PFSK-1 (cell line): ENCODE data around the gene DNAH1.

Source experiments
- FOXP2 ChIP-seq: optimal IDR thresholded peaks from 2 replicates; pipeline ENCODE3; 2011; ENCODE audit warnings: borderline replicate concordance, control low read depth, inconsistent platforms; ENCODE audit not compliant: insufficient read depth; ENCODE audit errors: extremely low read length, extremely low read depth
- POLR2AphosphoS5 ChIP-seq: IDR thresholded peaks from 2 replicates; pipeline ENCODE4 v1.6.1; 2012; ENCODE audit warnings: low read depth, mild to moderate bottlenecking, control low read depth, low read length, moderate library complexity
- SIN3A ChIP-seq: IDR thresholded peaks from 2 replicates; pipeline ENCODE4 v1.6.1; 2012; ENCODE audit warnings: mild to moderate bottlenecking, low read length, moderate library complexity, borderline replicate concordance; ENCODE audit not compliant: insufficient read depth
- TAF1 ChIP-seq: IDR thresholded peaks from 2 replicates; pipeline ENCODE4 v1.6.1; 2012; ENCODE audit warnings: low read length, control low read depth, borderline replicate concordance; ENCODE audit not compliant: insufficient read depth
- TF ChIP-seq, protein P1 (sequence below), 2 experiments: IDR thresholded peaks; 2 replicates each; pipeline versions ENCODE4 v1.6.1 to v1.8.0; 2011 to 2012; ENCODE audit warnings: low read depth in 2 of 2, low read length in 2 of 2, control low read depth in 1 of 2, inconsistent platforms in 1 of 2, mild to moderate bottlenecking in 1 of 2, moderate library complexity in 1 of 2; ENCODE audit not compliant: insufficient read depth in 1 of 2

DNAH1 gene

DNA sequence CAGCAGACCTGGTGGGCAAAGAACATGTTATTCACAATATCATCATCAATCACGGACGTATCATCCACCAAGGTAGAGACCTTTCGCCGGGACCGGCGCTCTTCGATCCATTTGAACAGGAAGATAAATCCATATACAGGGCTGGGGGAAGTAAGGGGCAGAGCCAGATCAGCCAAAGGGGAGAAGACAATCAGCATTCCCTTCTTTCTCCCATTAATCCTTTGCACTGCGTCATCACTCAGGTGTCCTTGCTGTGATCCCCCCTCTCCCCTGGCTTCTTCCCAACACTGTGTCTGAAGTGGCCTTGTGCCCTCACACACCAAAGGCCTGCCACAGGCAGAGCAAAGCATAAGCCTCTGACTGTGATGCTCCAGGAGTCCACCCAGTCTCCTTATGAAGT, 92.3 kb downstream of the DNAH1 start:
- TF ChIP-seq FOXP2 (no peak), POLR2AphosphoS5 (no peak), SIN3A (no peak), TAF1 (no peak)
- TF ChIP-seq, protein P1, sequence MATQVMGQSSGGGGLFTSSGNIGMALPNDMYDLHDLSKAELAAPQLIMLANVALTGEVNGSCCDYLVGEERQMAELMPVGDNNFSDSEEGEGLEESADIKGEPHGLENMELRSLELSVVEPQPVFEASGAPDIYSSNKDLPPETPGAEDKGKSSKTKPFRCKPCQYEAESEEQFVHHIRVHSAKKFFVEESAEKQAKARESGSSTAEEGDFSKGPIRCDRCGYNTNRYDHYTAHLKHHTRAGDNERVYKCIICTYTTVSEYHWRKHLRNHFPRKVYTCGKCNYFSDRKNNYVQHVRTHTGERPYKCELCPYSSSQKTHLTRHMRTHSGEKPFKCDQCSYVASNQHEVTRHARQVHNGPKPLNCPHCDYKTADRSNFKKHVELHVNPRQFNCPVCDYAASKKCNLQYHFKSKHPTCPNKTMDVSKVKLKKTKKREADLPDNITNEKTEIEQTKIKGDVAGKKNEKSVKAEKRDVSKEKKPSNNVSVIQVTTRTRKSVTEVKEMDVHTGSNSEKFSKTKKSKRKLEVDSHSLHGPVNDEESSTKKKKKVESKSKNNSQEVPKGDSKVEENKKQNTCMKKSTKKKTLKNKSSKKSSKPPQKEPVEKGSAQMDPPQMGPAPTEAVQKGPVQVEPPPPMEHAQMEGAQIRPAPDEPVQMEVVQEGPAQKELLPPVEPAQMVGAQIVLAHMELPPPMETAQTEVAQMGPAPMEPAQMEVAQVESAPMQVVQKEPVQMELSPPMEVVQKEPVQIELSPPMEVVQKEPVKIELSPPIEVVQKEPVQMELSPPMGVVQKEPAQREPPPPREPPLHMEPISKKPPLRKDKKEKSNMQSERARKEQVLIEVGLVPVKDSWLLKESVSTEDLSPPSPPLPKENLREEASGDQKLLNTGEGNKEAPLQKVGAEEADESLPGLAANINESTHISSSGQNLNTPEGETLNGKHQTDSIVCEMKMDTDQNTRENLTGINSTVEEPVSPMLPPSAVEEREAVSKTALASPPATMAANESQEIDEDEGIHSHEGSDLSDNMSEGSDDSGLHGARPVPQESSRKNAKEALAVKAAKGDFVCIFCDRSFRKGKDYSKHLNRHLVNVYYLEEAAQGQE (IDR thresholded peaks at IDR 0.05; ENCODE audit: insufficient read depth in 1 of 2, low read depth in 2 of 2, low read length in 2 of 2), result no peak

DNA sequence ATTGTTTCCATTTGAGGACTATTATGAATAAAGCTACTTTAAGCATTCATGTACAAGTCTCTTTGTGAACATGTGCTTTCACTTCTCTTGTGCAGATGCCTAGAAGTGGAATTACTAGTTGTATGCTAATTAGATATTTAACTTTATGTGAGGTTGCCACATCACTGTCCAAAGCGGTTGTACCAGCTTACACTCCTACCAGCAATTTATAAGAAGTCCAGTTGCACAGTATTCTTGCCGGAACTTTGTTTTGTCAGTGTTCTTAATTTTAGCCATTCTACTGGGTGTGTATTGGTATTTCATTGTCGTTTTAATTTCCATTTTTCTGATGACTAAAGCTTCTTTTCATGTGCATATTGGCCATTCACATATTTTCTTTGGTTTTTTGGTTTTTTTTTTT, 99.7 kb downstream of the DNAH1 start:
- TF ChIP-seq, protein P1 (IDR thresholded peaks at IDR 0.05; ENCODE audit: insufficient read depth in 1 of 2, low read depth in 2 of 2, low read length in 2 of 2), result no peak
- TF ChIP-seq FOXP2, result no peak
- no peak for TF ChIP-seq SIN3A
- no peak for TF ChIP-seq POLR2AphosphoS5
- TF ChIP-seq TAF1, result no peak

DNA sequence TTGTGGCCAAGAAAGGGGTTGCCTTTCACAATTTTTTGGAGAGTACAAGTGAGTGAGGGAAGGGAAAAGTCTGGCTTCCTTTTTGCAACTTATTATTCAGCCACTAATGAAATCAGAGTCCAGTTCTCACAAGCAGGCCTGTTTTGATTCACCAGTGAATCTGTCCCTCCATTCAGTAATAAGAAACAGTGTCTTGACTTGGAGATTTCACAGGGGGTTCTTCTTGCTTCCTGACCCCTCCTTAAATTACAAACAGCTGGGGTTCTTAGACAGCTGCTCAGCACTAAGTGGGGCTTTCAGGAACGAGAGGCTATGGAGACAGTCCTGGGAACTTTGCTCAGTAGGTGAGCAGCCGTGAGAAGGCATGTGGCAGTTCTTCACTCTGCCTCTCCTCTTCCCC, 104.3 kb downstream of the DNAH1 start:
- TF ChIP-seq, protein P1 (IDR thresholded peaks at IDR 0.05; ENCODE audit: insufficient read depth in 1 of 2, low read depth in 2 of 2, low read length in 2 of 2), result no peak

DNA sequence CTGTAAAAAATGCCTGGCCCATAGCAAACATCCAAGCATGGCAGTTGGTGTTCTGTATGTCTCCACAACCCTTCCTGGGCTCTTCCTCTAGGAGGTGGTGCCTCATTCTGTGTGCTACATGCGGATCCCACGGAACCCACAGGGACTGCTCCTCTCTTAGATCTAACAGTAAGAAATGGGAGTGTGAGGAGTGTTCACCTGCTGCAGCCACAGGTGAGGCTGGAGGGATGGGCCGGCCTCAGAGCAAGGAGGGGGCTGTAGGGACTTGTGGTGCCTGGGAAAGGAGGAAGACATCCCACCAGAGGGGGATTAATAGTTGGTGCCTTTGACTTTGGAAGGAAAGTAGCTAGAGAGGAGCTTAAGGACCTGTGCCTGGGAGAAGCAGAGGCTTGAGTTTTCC, 106.5 kb downstream of the DNAH1 start:
- no peak for TF ChIP-seq FOXP2
- TF ChIP-seq, protein P1 (IDR thresholded peaks at IDR 0.05; ENCODE audit: insufficient read depth in 1 of 2, low read depth in 2 of 2, low read length in 2 of 2), result no peak
- TF ChIP-seq POLR2AphosphoS5, result no peak
- TF ChIP-seq SIN3A, result no peak
- no peak for TF ChIP-seq TAF1

DNA sequence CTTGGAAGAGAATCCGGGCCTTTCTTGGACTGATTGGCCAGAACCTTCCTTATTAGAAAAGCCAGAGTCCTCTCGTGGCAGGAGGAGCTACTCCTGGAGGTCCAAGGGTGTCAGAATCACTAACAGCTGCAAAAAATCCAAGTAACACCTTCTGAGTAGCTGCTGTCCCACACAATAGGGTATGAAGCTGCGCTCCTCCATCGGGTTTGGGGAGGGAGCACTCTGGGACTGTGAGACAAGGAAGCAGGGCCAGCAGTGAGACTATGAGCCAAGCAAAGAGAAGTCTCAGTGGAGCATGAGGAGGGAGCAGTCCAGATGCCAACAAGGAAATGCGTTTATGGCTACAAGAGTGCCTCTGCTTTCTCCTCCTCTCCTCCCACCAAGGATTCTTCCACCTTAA, 107.1 kb downstream of the DNAH1 start:
- TF ChIP-seq FOXP2, result no peak
- TF ChIP-seq POLR2AphosphoS5, result no peak
- TF ChIP-seq, protein P1 (IDR thresholded peaks at IDR 0.05; ENCODE audit: insufficient read depth in 1 of 2, low read depth in 2 of 2, low read length in 2 of 2), result no peak
- no peak for TF ChIP-seq SIN3A
- no peak for TF ChIP-seq TAF1
